Smooth muscle cell of the umbilical artery (primary cell): Measurements from ENCODE around the gene FCER2. TPM values are rescaled to one million over a fixed set of nuclear protein-coding genes. Genes with fewer than 3 reads are reported as not detected.

ENCODE experiments used
- total RNA-seq: library from RNA; depleted of rRNA; stranded (reverse); fragments of >200 nt; gene quantifications from 2 replicates; pipeline ENCODE4 v1.2.3, GENCODE V29; 2014

Gene FCER2, protein sequence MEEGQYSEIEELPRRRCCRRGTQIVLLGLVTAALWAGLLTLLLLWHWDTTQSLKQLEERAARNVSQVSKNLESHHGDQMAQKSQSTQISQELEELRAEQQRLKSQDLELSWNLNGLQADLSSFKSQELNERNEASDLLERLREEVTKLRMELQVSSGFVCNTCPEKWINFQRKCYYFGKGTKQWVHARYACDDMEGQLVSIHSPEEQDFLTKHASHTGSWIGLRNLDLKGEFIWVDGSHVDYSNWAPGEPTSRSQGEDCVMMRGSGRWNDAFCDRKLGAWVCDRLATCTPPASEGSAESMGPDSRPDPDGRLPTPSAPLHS
- total RNA-seq, result not detected in 2 replicates

DNA sequence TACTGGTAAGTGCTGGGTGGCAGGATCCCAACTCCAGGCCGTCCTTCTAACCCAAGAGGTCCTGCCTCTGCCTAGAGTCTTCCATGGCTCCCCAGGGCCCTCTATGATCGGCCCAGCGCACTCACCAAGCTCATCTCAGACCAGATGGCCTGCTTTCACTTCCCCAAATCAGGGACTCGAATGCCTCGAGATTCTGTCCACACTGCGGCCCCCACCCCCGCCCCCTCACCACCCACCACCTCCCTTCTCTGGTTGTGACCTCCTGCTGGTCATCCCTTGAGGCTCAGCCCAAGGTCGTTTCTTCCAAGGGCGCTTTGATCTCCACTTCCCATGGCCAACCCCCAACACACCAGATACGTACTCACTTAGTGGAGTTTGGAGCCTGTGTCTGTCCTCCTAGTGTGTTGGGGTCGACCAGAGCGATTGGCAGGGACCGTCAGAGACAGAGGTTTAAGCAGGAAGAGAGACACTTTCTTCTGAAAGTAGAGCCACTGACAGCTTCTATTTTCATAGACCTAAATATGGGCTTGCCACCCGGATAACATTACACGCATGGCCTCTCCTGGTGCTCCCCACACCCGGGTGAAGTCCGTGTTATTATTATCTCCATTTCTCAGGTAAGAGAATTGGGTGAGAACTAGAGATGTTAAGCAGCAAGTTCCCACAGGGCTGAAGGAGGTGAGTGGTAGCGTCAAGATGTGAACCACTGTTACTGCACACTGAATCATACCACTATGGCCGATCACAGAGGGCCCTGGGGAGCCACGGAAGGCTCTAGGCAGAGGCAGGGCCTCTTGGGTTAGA is at the start of gene FCER2:
FCER2 (minus strand) TSS at position 478 of the 804 bp plus-strand sequence. CDS start 2,371 bp downstream, outside the sequence.

DNA sequence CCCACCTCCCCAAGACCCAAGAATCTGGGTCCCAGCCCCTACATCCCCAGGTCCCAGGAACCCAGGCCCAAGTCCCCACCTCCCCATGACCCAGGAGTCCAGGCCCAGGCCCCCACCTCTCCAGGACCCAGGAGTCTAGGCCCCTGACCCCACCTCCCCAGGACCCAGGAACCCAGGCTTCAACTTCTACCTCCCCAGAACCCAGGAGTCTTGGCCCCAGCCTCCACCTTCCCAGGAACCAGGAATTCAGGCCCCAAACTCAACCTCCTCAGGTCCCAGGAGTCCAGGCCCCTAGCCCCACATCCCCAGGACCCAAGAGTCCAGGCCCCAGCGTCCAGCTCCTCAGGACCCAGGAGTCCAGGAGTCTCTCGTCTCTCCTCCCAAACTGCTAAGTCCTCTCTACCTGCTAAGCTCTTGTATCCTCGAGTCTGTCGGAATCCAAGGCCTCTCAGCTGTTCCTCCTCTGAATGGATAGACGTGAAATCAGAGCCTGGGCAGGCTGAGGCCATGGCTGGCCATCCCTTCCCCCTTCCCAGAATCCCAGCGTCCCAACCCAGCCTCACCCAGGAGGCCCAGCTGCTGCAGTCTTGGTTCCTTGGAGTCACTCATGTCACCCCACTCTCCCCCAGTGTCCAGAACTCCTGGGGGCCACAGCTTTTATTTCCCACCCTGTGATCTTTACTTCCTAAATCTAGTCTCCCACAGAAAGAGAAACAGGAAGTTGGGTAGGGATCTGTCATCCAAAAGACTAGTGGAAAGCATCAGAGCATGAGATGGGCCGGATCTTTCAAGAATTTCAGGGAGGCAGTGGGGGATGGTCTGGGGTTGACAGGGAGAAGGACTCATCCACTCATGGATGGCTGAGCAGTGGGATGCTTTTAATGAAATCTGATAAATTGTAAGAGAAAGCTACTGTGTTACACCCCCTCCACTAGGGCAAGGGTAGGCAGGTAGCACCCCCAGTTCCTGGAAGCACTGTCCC is 45.3 kb upstream of the FCER2 start, which contains the start of gene CD209:
CD209 (minus strand) TSS at position 632 of the 982 bp plus-strand sequence; CDS start at position 609, 23 bp downstream.

DNA sequence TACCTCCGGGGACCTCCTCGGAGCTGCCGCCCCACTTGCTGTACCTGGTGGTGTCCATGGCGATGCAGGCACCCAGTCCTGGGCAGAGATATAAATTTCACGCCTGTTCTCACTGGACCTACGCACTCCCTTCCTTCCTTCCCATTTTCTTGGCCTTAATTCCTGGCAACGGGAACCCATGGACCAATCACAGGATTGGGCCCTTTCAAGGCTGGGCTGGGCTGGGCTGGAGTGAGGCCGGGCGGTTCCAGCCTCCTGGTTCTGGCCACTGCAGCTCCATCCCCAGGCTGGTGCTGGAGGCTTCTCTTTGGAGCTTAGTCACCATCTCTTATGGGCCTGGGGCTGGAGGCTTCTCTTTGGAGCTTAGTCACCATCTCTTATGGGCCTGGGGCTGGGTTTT is 30.1 kb upstream of the FCER2 start, which contains the start of gene CLEC4G:
CLEC4G (minus strand) TSS at position 66 of the 400 bp plus-strand sequence; CDS start at position 58, 8 bp downstream.

DNA sequence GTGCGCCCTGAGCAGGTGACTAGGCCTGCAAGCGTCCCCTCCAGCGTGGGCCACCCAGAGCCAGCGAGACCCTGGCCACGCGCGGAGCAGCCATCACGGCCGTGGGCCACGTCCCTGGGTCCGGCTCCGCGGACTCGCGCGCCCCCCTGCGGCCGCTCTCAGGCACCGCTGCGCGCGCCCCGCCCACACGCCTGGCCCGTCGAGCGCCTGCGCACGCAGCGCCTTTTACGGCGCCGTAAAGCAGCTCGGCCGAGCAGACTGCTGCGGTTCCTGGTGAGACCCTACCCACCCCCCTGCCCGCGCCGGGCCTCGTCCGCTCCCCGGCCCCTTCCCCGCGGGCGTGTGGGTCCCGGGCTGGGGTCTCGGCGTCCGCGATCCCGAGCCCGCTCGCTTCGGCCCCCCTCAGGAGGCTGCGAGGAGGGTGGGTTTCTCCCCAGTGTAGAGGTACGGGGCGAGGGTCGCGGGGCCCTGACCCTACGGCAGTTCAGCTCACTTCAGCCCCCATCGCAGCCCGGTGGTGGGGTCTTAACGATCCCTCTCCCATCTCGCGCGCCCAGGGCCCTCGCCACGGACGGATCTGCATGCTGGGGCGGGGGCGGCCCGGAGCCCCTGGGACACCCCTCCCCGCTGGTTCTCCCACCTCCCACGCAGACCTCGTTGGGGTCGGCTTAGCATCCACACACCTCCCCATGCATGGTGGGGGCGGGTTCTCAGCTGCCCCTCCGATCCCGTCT is 21.2 kb downstream of the FCER2 start, which contains the start of gene TRAPPC5:
TRAPPC5 (plus strand) TSS at position 228 of the 734 bp plus-strand sequence. CDS start 1,421 bp downstream, outside the sequence.

DNA sequence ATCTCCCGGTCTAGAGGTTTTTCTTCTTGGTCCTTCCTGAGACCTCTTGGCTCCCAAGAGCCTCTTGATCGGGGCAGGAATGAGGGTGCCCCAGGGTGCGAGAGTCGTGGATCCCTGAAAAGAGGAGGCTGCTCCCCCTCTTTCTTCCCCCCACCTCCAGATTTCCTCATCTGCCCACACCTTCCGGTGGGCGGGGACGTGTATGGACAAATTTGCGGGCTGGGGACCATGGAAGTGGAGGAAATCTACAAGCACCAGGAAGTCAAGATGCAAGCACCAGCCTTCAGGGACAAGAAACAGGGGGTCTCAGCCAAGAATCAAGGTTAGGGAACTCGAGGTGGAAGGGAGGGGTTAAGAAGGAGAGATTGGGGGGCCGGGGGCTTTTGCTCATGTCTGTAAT is 25.1 kb downstream of the FCER2 start, which contains the start of gene MCEMP1:
MCEMP1 (plus strand) TSS at position 237 of the 400 bp plus-strand sequence; CDS start at position 268, 31 bp downstream.

DNA sequence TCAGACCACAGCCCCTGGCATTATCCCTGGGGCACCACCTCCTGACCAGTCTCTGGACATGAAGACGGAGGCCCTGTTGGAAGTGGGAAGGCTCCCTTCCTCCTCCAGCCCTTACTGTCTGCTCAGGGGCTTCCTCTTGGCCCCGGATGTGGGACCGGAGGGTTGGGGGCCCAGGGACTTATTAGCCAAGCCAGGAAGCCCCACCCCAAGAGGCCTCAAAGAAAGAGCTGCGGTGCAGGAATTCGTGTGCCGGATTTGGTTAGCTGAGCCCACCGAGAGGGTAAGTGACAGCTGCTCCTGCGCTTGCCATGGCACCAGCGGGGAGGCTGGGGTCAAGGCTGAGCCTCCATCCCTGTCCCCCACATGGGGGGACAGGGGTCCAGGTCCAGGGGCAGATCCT is 33.1 kb downstream of the FCER2 start, which contains the start of gene RETN:
RETN (plus strand) TSS at position 208 of the 400 bp plus-strand sequence. CDS start 278 bp downstream, outside the sequence.

Other genes starting within 250 kb of the FCER2 start
- gene PEX11G, start 213.1 kb downstream of the FCER2 start, total RNA-seq, result 1.5 and 3.3 TPM in 2 replicates
- gene ZNF358, start 186.0 kb downstream of the FCER2 start, total RNA-seq, result 11.9 and 21.5 TPM in 2 replicates
- gene MCOLN1, start 179.5 kb downstream of the FCER2 start, total RNA-seq, result 4.3 and 5.6 TPM in 2 replicates
- gene PNPLA6, start 166.4 kb downstream of the FCER2 start, total RNA-seq, result 83.7 and 132 TPM in 2 replicates
- gene CAMSAP3, start 106.3 kb downstream of the FCER2 start, total RNA-seq, result not detected in 2 replicates
- 25.2 and 46.3 TPM in 2 replicates for gene XAB2, start 72.6 kb downstream of the FCER2 start, total RNA-seq
- 7.5 and 8.6 TPM in 2 replicates for gene PET100, start 72.3 kb downstream of the FCER2 start, total RNA-seq
- gene PCP2, start 68.4 kb downstream of the FCER2 start, total RNA-seq, result not detected in 2 replicates
- gene STXBP2, start 65.0 kb downstream of the FCER2 start, total RNA-seq, result 7.7 and 18.5 TPM in 2 replicates
- gene RETN, start 33.1 kb downstream of the FCER2 start, total RNA-seq, result not detected in 2 replicates
- gene MCEMP1, start 25.0 kb downstream of the FCER2 start, total RNA-seq, result not detected in 2 replicates
- 52.3 and 56.1 TPM in 2 replicates for gene TRAPPC5, start 21.3 kb downstream of the FCER2 start, total RNA-seq
- gene CLEC4G, start 30.0 kb upstream of the FCER2 start, total RNA-seq, result not detected in 2 replicates
- not detected in 2 replicates for gene CD209, start 45.4 kb upstream of the FCER2 start, total RNA-seq
- gene CLEC4M, start 61.1 kb upstream of the FCER2 start, total RNA-seq, result not detected in 2 replicates
- 19.0 and 25.4 TPM in 2 replicates for gene EVI5L, start 128.1 kb upstream of the FCER2 start, total RNA-seq
- gene PRR36, start 172.3 kb upstream of the FCER2 start, total RNA-seq, result 0.09 TPM in 1 of 2 replicates, not detected in the other
- gene LRRC8E, start 186.4 kb upstream of the FCER2 start, total RNA-seq, result 5.9 TPM in 2 replicates
- gene MAP2K7, start 201.7 kb upstream of the FCER2 start, total RNA-seq, result 7.4 and 13.7 TPM in 2 replicates
- 1.7 and 2.7 TPM in 2 replicates for gene TGFBR3L, start 212.7 kb upstream of the FCER2 start, total RNA-seq
- gene SNAPC2, start 218.2 kb upstream of the FCER2 start, total RNA-seq, result 9.5 and 19.7 TPM in 2 replicates
- gene CTXN1, start 224.0 kb upstream of the FCER2 start, total RNA-seq, result 2.1 and 9.5 TPM in 2 replicates
- gene TIMM44, start 241.5 kb upstream of the FCER2 start, total RNA-seq, result 42.5 and 45.9 TPM in 2 replicates